HL-60 (cell line): Measurements from ENCODE around the gene PCSK2.

Experiments used
- CTCF ChIP-seq: IDR thresholded peaks from one replicate; pipeline ENCODE4 v1.5.1; 2011; ENCODE audit warnings: low read length, control low read depth, inconsistent platforms; ENCODE audit not compliant: insufficient read depth
- GABPA ChIP-seq: IDR thresholded peaks from 2 replicates; pipeline ENCODE4 v1.6.1; 2012; ENCODE audit warnings: low read depth
- POLR2AphosphoS5 ChIP-seq: IDR thresholded peaks from 2 replicates; pipeline ENCODE4 v1.6.1; 2012; ENCODE audit warnings: low read depth
- REST ChIP-seq: IDR thresholded peaks from 2 replicates; pipeline ENCODE4 v1.6.1; 2012; ENCODE audit warnings: low read depth; ENCODE audit not compliant: insufficient replicate concordance
- SPI1 ChIP-seq: IDR thresholded peaks from 2 replicates; pipeline ENCODE4 v1.6.1; 2012; ENCODE audit warnings: low read depth, mild to moderate bottlenecking, borderline replicate concordance

- TF ChIP-seq CTCF = no peak
- no peak for TF ChIP-seq POLR2AphosphoS5
- no peak for TF ChIP-seq GABPA
- TF ChIP-seq REST = no peak
- TF ChIP-seq SPI1 = no peak
Measured at GRCh38 chr20:17282501-17282900, 55.7 kb downstream of the PCSK2 start.
